Mammary epithelial cell (primary cell): Measurements from ENCODE around the gene TRIM24.

Source experiments
- CTCF ChIP-seq, 2 donors: IDR thresholded peaks in 1 of 2; conservative IDR thresholded peaks in 1 of 2; 2 replicates each; pipeline ENCODE4 v1.5.1; 2011 to 2012; ENCODE audit warnings: inconsistent platforms in 2 of 2, low read length in 2 of 2, mild to moderate bottlenecking in 2 of 2, control low read depth in 1 of 2, low read depth in 1 of 2; ENCODE audit not compliant: insufficient read depth in 1 of 2; ENCODE audit errors: extremely low read depth in 1 of 2
- EZH2 ChIP-seq: IDR thresholded peaks from 2 replicates; pipeline ENCODE4 v1.6.1; 2012; ENCODE audit warnings: low read length, inconsistent platforms, borderline replicate concordance

GRCh38 chr7:138587485-138587884, 127.4 kb downstream of the TRIM24 start:
- TF ChIP-seq CTCF (conservative IDR thresholded peaks at IDR 0.05 in 1 of 2, IDR thresholded peaks at IDR 0.05 in 1 of 2; ENCODE audit: extremely low read depth in 1 of 2, insufficient read depth in 1 of 2, low read depth in 1 of 2, low read length in 2 of 2): no peak
- TF ChIP-seq EZH2: no peak
